Measurements from ENCODE around the gene CNTNAP3. TPM values are rescaled to one million over a fixed set of nuclear protein-coding genes. Genes with fewer than 3 reads are reported as not detected.
"Not testable (repeated sequence)": the region's sequence is repeated elsewhere in the genome, so short reads cannot be mapped to it uniquely, and the experiment has no call there.

The CNTNAP3 gene
- total and polyA plus RNA-seq, 2 donors (not counting 1 experiment from before 2014, with no cell fraction given), result 0.24 to 0.94 TPM

DNA sequence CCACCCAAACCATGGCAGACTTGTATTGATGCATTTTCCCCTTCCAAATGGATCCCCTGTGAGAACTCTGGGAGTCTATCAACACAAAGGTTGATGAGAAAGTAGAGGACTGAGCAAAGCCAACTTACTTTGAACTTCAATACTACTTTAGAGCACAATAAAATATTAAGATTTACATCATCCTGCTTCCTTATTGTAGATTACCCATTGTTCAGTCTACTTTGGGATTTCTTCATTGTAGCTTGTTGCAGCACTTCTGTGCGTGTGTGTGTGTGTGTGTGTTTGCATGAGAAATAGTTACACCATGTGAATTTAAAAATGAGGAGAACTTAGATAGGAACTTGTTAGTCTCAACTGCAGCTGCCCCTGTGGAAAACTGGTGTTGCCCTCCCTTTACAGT, 72.0 kb downstream of the CNTNAP3 start:
- DNase-seq; H3K9me3 ChIP-seq (ENCODE audit: control extremely low read depth in 1 of 3, control insufficient read depth in 2 of 3, insufficient read depth in 1 of 3, low read length in 2 of 3); H2AFZ ChIP-seq (ENCODE audit: insufficient read depth, low read depth, low read length, poor library complexity, severe bottlenecking); H3K9ac ChIP-seq (ENCODE audit: low read length); POLR2A ChIA-PET; H3K27ac ChIP-seq (ENCODE audit: low read length in 2 of 2); H3K4me3 Mint-ChIP-seq; H3K4me1 ChIP-seq (ENCODE audit: control insufficient read depth in 2 of 2, insufficient read depth in 2 of 2, low read length in 2 of 2); H3K27ac Mint-ChIP-seq; H3K4me1 Mint-ChIP-seq; H3K27me3 Mint-ChIP-seq; H3K79me2 ChIP-seq (ENCODE audit: control insufficient read depth, insufficient read depth, low read length); ATAC-seq (ENCODE audit: low read depth); H3K36me3 ChIP-seq (replicated peaks in 1 of 2; ENCODE audit: control extremely low read depth in 1 of 2, control insufficient read depth in 1 of 2, extremely low read depth in 1 of 2, insufficient read depth in 2 of 2, low read length in 1 of 2); H3K4me3 ChIP-seq (ENCODE audit: control extremely low read depth in 1 of 5, extremely low read depth in 1 of 5, insufficient read depth in 1 of 5, low read depth in 2 of 5, low read length in 4 of 5); H3K27me3 ChIP-seq (replicated peaks in 1 of 4; ENCODE audit: control extremely low read depth in 1 of 4, control insufficient read depth in 3 of 4, insufficient read depth in 4 of 4, low read length in 3 of 4); H3K9me3 Mint-ChIP-seq (ENCODE audit: insufficient read depth); intact Hi-C loops (cut with micrococcal nuclease); H4K20me1 ChIP-seq (ENCODE audit: control insufficient read depth, insufficient read depth, low read length, poor library complexity, severe bottlenecking); H3K4me2 ChIP-seq (replicated peaks; ENCODE audit: low read depth, low read length, poor library complexity, severe bottlenecking); CTCF ChIA-PET: not testable (repeated sequence)
- WGBS (ENCODE audit: insufficient coverage), result no CpG with 5 or more reads among the region's 1 CpG

DNA sequence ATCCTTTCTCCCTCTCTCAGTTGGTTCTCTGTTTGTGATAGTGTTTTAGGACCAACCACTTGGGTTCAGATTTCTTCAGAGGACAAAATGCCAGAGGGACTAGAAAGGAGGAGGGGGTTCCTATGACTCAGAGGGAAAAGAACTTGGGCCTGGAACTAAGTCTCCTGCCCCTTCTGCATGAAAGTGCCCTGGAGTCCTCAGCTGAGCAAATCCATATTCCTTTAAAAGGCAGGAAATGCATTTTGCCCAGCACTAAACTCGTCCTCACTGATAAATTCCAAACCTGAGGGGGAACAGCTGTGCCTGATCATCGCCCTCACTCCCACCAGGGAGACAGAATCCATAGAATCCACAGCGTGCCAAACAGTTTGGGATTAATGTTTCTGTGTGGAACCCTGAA, 78.2 kb downstream of the CNTNAP3 start:
- H3K9ac ChIP-seq (ENCODE audit: low read length); H3K9me3 ChIP-seq (ENCODE audit: control extremely low read depth in 1 of 3, control insufficient read depth in 2 of 3, insufficient read depth in 1 of 3, low read length in 2 of 3); H3K4me2 ChIP-seq (replicated peaks; ENCODE audit: low read depth, low read length, poor library complexity, severe bottlenecking); H3K79me2 ChIP-seq (ENCODE audit: control insufficient read depth, insufficient read depth, low read length); H3K4me3 ChIP-seq (ENCODE audit: control extremely low read depth in 1 of 5, extremely low read depth in 1 of 5, insufficient read depth in 1 of 5, low read depth in 2 of 5, low read length in 4 of 5); H3K4me1 ChIP-seq (ENCODE audit: control insufficient read depth in 2 of 2, insufficient read depth in 2 of 2, low read length in 2 of 2); H3K4me1 Mint-ChIP-seq; intact Hi-C loops (cut with micrococcal nuclease); POLR2A ChIA-PET; H3K4me3 Mint-ChIP-seq; H3K27me3 ChIP-seq (replicated peaks in 1 of 4; ENCODE audit: control extremely low read depth in 1 of 4, control insufficient read depth in 3 of 4, insufficient read depth in 4 of 4, low read length in 3 of 4); ATAC-seq (ENCODE audit: low read depth); H3K27ac Mint-ChIP-seq; H3K27ac ChIP-seq (ENCODE audit: low read length in 2 of 2); DNase-seq; CTCF ChIA-PET; H2AFZ ChIP-seq (ENCODE audit: insufficient read depth, low read depth, low read length, poor library complexity, severe bottlenecking); H3K27me3 Mint-ChIP-seq; H4K20me1 ChIP-seq (ENCODE audit: control insufficient read depth, insufficient read depth, low read length, poor library complexity, severe bottlenecking); H3K9me3 Mint-ChIP-seq (ENCODE audit: insufficient read depth); H3K36me3 ChIP-seq (replicated peaks in 1 of 2; ENCODE audit: control extremely low read depth in 1 of 2, control insufficient read depth in 1 of 2, extremely low read depth in 1 of 2, insufficient read depth in 2 of 2, low read length in 1 of 2): not testable (repeated sequence)
- no CpG with 5 or more reads among the region's 3 CpGs for WGBS (ENCODE audit: insufficient coverage)

DNA sequence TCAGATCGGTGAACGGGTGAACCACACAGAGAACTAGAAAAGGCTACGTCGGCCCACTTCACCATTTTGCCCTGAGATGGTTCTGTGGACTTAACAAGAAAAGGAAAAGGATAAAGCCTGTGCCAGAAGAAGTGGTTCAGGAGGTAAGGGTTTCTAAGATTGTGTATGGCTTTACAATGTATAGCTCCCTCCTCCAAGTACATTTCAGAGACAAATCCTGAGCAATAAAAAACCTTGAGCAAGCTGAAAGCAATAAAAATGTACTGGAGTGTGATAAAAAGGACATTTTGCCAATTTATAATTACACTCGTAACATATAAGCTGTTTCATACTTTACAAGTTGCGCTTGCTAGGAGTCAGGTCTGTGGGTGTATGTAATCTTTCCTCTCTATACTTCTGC, 81.3 kb downstream of the CNTNAP3 start:
- CTCF ChIA-PET; ATAC-seq (ENCODE audit: low read depth); H3K9ac ChIP-seq (ENCODE audit: low read length); H3K4me1 ChIP-seq (ENCODE audit: control insufficient read depth in 2 of 2, insufficient read depth in 2 of 2, low read length in 2 of 2); H3K4me3 Mint-ChIP-seq; H3K79me2 ChIP-seq (ENCODE audit: control insufficient read depth, insufficient read depth, low read length); H3K9me3 ChIP-seq (ENCODE audit: control extremely low read depth in 1 of 3, control insufficient read depth in 2 of 3, insufficient read depth in 1 of 3, low read length in 2 of 3); H3K36me3 ChIP-seq (replicated peaks in 1 of 2; ENCODE audit: control extremely low read depth in 1 of 2, control insufficient read depth in 1 of 2, extremely low read depth in 1 of 2, insufficient read depth in 2 of 2, low read length in 1 of 2); H3K27ac Mint-ChIP-seq; H4K20me1 ChIP-seq (ENCODE audit: control insufficient read depth, insufficient read depth, low read length, poor library complexity, severe bottlenecking); DNase-seq; H2AFZ ChIP-seq (ENCODE audit: insufficient read depth, low read depth, low read length, poor library complexity, severe bottlenecking); H3K27ac ChIP-seq (ENCODE audit: low read length in 2 of 2); H3K4me2 ChIP-seq (replicated peaks; ENCODE audit: low read depth, low read length, poor library complexity, severe bottlenecking); H3K27me3 Mint-ChIP-seq; H3K4me3 ChIP-seq (ENCODE audit: control extremely low read depth in 1 of 5, extremely low read depth in 1 of 5, insufficient read depth in 1 of 5, low read depth in 2 of 5, low read length in 4 of 5); intact Hi-C loops (cut with micrococcal nuclease); H3K4me1 Mint-ChIP-seq; H3K9me3 Mint-ChIP-seq (ENCODE audit: insufficient read depth); H3K27me3 ChIP-seq (replicated peaks in 1 of 4; ENCODE audit: control extremely low read depth in 1 of 4, control insufficient read depth in 3 of 4, insufficient read depth in 4 of 4, low read length in 3 of 4); POLR2A ChIA-PET: not testable (repeated sequence)
- no CpG with 5 or more reads among the region's 6 CpGs for WGBS (ENCODE audit: insufficient coverage)

DNA sequence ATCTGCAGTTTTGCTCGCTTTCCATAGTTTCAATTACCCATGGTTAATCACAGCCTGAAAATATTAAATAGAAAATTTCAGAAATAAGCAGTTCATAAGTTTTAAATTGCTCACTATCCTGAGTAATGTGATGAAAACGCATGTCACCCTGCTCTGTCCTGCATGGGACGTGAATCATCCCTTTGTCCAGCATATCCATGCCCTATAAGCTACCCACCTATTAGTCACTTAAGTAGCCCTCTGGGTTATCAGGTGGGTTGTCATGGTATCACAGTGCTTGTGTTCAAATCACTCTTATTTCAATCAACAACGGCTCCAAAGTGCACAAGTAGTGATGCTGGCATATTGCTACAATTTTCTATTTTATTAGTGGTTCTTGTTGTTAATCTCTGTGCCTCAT, 82.1 kb downstream of the CNTNAP3 start:
- H3K4me2 ChIP-seq (replicated peaks; ENCODE audit: low read depth, low read length, poor library complexity, severe bottlenecking); H3K27me3 ChIP-seq (replicated peaks in 1 of 4; ENCODE audit: control extremely low read depth in 1 of 4, control insufficient read depth in 3 of 4, insufficient read depth in 4 of 4, low read length in 3 of 4); H3K9me3 Mint-ChIP-seq (ENCODE audit: insufficient read depth); DNase-seq; CTCF ChIA-PET; H3K4me1 ChIP-seq (ENCODE audit: control insufficient read depth in 2 of 2, insufficient read depth in 2 of 2, low read length in 2 of 2); H3K79me2 ChIP-seq (ENCODE audit: control insufficient read depth, insufficient read depth, low read length); H3K4me3 ChIP-seq (ENCODE audit: control extremely low read depth in 1 of 5, extremely low read depth in 1 of 5, insufficient read depth in 1 of 5, low read depth in 2 of 5, low read length in 4 of 5); H3K4me3 Mint-ChIP-seq; H2AFZ ChIP-seq (ENCODE audit: insufficient read depth, low read depth, low read length, poor library complexity, severe bottlenecking); POLR2A ChIA-PET; H4K20me1 ChIP-seq (ENCODE audit: control insufficient read depth, insufficient read depth, low read length, poor library complexity, severe bottlenecking); H3K4me1 Mint-ChIP-seq; H3K9me3 ChIP-seq (ENCODE audit: control extremely low read depth in 1 of 3, control insufficient read depth in 2 of 3, insufficient read depth in 1 of 3, low read length in 2 of 3); intact Hi-C loops (cut with micrococcal nuclease); H3K27ac Mint-ChIP-seq; H3K27me3 Mint-ChIP-seq; ATAC-seq (ENCODE audit: low read depth); H3K36me3 ChIP-seq (replicated peaks in 1 of 2; ENCODE audit: control extremely low read depth in 1 of 2, control insufficient read depth in 1 of 2, extremely low read depth in 1 of 2, insufficient read depth in 2 of 2, low read length in 1 of 2); H3K9ac ChIP-seq (ENCODE audit: low read length); H3K27ac ChIP-seq (ENCODE audit: low read length in 2 of 2): not testable (repeated sequence)
- no CpG with 5 or more reads among the region's 4 CpGs for WGBS (ENCODE audit: insufficient coverage)
